ENCODE results near the gene ATG7.

GRCh38 chr3:11539218-11539617 is 267.0 kb downstream of the ATG7 start:
- TF ChIP-seq SUZ12 (IDR thresholded peaks at IDR 0.05; ENCODE audit: extremely low read depth, insufficient read depth, insufficient read length) (no peak), YY1 (IDR thresholded peaks at IDR 0.05; ENCODE audit: insufficient read depth, insufficient read length) (no peak), ZNF274 (IDR thresholded peaks at IDR 0.05; ENCODE audit: low read depth, low read length) (no peak)
